Smooth muscle cell (in vitro differentiated cells): ENCODE data around the gene CDK2. TPM values are rescaled to one million over a fixed set of nuclear protein-coding genes. Genes with fewer than 3 reads are reported as not detected.

Source experiments
- DNase-seq: peaks from one replicate; lab custom pipeline; 2025; ENCODE audit not compliant: unreplicated experiment; lab: John Stamatoyannopoulos, UW
- H2AFZ ChIP-seq: fragments of 200-600 bp; sonication (generic); 2 replicates; pipeline ENCODE4 v1.6.0; 2016; ENCODE audit warnings: antibody characterized with exemption, low read depth, mild to moderate bottlenecking
- H3F3A ChIP-seq: fragments of 200-600 bp; sonication (generic); 2 replicates; pipeline ENCODE4 v1.6.0; 2017; ENCODE audit warnings: antibody characterized with exemption, low read depth
- H3K27ac ChIP-seq: fragments of 200-600 bp; sonication (generic); 2 replicates; pipeline ENCODE4 v1.5.1; 2016; ENCODE audit warnings: low read depth, mild to moderate bottlenecking
- H3K27me3 ChIP-seq: fragments of 200-600 bp; sonication (generic); 2 replicates; pipeline ENCODE4 v1.6.1; 2016; ENCODE audit warnings: low read depth, mild to moderate bottlenecking
- H3K36me3 ChIP-seq: fragments of 200-600 bp; sonication (generic); 2 replicates; pipeline ENCODE4 v1.5.1; 2016; ENCODE audit warnings: low read depth
- H3K4me1 ChIP-seq: fragments of 200-600 bp; sonication (generic); 2 replicates; pipeline ENCODE4 v1.5.1; 2016; ENCODE audit warnings: low read depth
- H3K4me2 ChIP-seq: fragments of 200-600 bp; sonication (generic); 2 replicates; pipeline ENCODE4 v1.6.0; 2016; ENCODE audit warnings: mild to moderate bottlenecking
- H3K4me3 ChIP-seq: fragments of 200-600 bp; sonication (generic); 2 replicates; pipeline ENCODE4 v1.5.1; 2016; ENCODE audit warnings: mild to moderate bottlenecking
- H3K79me2 ChIP-seq: fragments of 200-600 bp; sonication (generic); 2 replicates; pipeline ENCODE4 v1.6.0; 2016; ENCODE audit warnings: low read depth, mild to moderate bottlenecking
- H3K9ac ChIP-seq: fragments of 200-600 bp; sonication (generic); 2 replicates; pipeline ENCODE4 v1.6.0; 2016; ENCODE audit warnings: low read depth
- H3K9me3 ChIP-seq: fragments of 200-600 bp; sonication (generic); replicated peaks from 2 replicates; pipeline ENCODE4 v1.5.1; 2016; ENCODE audit warnings: low read depth
- H4K20me1 ChIP-seq: fragments of 200-600 bp; sonication (generic); 2 replicates; pipeline ENCODE4 v1.6.0; 2016; ENCODE audit warnings: low read depth
- WGBS: methylation state at CpG from one replicate; pipeline ENCODE4 v1.1.7; 2016; ENCODE audit warnings: low lambda C conversion rate; 5-methylcytosine and 5-hydroxymethylcytosine counted together
- polyA plus RNA-seq: library from polyadenylated mRNA; unstranded; fragments of >200 nt; fragmentation: Nextera tagmentation; extraction: Ambion mirVana; gene quantifications from 2 replicates; pipeline ENCODE4 v1.2.1, GENCODE V29; 2016
- total RNA-seq: library from RNA; depleted of rRNA; stranded (reverse); fragments of >200 nt; gene quantifications from 2 replicates; pipeline ENCODE4 v1.2.3, GENCODE V29; 2014
- TF ChIP-seq, protein P1 (sequence below): fragments of 200-600 bp; sonication (generic); IDR thresholded peaks from 2 replicates; pipeline ENCODE4 v1.5.1; 2017; ENCODE audit warnings: borderline replicate concordance, mild to moderate bottlenecking, antibody characterized with exemption; ENCODE audit not compliant: insufficient read depth, poor library complexity, severe bottlenecking

CDK2 gene
- total and polyA plus RNA-seq, 2 experiments from 2014 or later: 33.3 to 36.5 TPM

- no peak overlapping the region for H3K9ac ChIP-seq
- no peaks in the 10 kb centered on the region for H4K20me1 ChIP-seq
- TF ChIP-seq, protein P1, sequence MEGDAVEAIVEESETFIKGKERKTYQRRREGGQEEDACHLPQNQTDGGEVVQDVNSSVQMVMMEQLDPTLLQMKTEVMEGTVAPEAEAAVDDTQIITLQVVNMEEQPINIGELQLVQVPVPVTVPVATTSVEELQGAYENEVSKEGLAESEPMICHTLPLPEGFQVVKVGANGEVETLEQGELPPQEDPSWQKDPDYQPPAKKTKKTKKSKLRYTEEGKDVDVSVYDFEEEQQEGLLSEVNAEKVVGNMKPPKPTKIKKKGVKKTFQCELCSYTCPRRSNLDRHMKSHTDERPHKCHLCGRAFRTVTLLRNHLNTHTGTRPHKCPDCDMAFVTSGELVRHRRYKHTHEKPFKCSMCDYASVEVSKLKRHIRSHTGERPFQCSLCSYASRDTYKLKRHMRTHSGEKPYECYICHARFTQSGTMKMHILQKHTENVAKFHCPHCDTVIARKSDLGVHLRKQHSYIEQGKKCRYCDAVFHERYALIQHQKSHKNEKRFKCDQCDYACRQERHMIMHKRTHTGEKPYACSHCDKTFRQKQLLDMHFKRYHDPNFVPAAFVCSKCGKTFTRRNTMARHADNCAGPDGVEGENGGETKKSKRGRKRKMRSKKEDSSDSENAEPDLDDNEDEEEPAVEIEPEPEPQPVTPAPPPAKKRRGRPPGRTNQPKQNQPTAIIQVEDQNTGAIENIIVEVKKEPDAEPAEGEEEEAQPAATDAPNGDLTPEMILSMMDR: peak; percentile 91
- H3F3A ChIP-seq: no peaks in the 10 kb centered on the region
- no peak overlapping the region for H2AFZ ChIP-seq
- H3K4me2 ChIP-seq: no peak overlapping the region
- H3K27me3 ChIP-seq: no peaks in the 10 kb centered on the region
- no peak overlapping the region for H3K4me3 ChIP-seq
- peak; percentile 45 for DNase-seq
- H3K36me3 ChIP-seq: peaks cover 11% of the 10 kb centered on the region
- no peaks in the 10 kb centered on the region for H3K9me3 ChIP-seq
- no peaks in the 10 kb centered on the region for H3K79me2 ChIP-seq
- H3K27ac ChIP-seq: no peak overlapping the region
- H3K4me1 ChIP-seq: no peaks in the 10 kb centered on the region
- WGBS: 21% methylated on average over 18 of the region's 18 CpGs
Observed at GRCh38 chr12:55940065-55940732, 26.4 kb upstream of the CDK2 start.

DNA sequence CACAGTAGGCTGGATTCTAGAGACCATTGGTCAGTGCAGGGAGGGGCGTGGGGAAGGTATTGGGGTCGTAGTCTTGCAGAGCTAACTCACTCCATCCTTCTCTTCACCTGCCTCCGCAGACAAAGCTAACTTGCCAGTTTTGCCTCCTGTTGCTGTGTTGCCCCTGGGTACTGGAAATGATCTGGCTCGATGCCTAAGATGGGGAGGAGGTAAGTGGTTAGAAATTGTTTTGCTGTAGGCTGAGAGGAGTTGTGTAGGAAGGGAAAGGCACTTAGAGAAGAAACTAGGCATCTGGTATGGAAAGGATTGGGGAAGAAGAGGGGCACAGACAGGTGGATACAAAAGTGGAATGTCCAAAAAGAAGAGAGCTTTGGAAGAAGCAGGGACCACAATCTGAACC lies 24.6 kb upstream of the CDK2 start:
- Histone ChIP-seq H2AFZ (no peak overlapping the region), H3K4me2 (no peak overlapping the region), H3K79me2 (no peaks in the 10 kb centered on the region), H4K20me1 (no peaks in the 10 kb centered on the region), H3K27ac (no peak overlapping the region), H3K9ac (no peak overlapping the region), H3K4me3 (no peak overlapping the region), H3F3A (no peaks in the 10 kb centered on the region), H3K27me3 (no peaks in the 10 kb centered on the region), H3K36me3 (peaks cover 11% of the 10 kb centered on the region), H3K4me1 (no peaks in the 10 kb centered on the region), H3K9me3 (no peaks in the 10 kb centered on the region)
- TF ChIP-seq, protein P1: no peak
- no peak for DNase-seq
- WGBS: 93% methylated on average over 4 of the region's 4 CpGs

DNA sequence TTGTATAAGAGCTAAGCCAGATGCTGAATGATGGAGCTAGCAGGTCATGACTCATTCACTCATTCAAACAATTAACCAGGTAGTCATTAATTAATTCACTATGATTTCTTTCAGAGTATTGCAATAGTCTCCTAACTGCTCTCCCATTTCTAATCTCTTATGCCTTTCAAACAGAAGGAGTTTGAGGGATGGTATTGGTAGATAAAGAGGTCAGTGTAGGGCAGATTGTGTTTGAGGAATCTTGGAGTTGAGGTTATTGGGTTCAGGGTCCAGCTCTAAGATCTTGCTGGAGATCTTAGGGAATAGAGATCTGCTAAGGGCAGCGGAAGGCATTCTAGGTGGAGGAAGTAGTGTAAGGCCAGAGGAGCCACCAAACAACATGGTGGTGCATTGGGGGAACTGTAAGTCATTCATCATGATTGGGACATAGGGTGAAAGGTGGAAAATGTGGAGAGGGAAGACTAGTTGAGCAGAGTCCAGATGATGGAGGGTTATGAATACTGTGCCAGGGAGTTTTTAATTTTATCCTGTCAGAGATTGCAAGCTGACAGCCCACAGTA lies 24.0 kb upstream of the CDK2 start:
- H3K27ac ChIP-seq: no peak overlapping the region
- no peaks in the 10 kb centered on the region for H3F3A ChIP-seq
- DNase-seq: no peak
- TF ChIP-seq, protein P1: no peak
- no peaks in the 10 kb centered on the region for H3K4me1 ChIP-seq
- WGBS: 100% methylated on average over 1 of the region's 1 CpG
- no peaks in the 10 kb centered on the region for H3K9me3 ChIP-seq
- no peak overlapping the region for H2AFZ ChIP-seq
- H3K79me2 ChIP-seq: no peaks in the 10 kb centered on the region
- H3K27me3 ChIP-seq: no peaks in the 10 kb centered on the region
- H3K9ac ChIP-seq: no peak overlapping the region
- H3K4me2 ChIP-seq: no peak overlapping the region
- no peak overlapping the region for H3K4me3 ChIP-seq
- H4K20me1 ChIP-seq: no peaks in the 10 kb centered on the region
- peaks cover 11% of the 10 kb centered on the region for H3K36me3 ChIP-seq

- Histone ChIP-seq H3K9ac (no peak overlapping the region), H3K79me2 (no peaks in the 10 kb centered on the region), H3K27ac (no peak overlapping the region), H3K4me1 (no peaks in the 10 kb centered on the region), H3K9me3 (no peaks in the 10 kb centered on the region), H3F3A (no peaks in the 10 kb centered on the region), H3K36me3 (peaks cover 11% of the 10 kb centered on the region), H2AFZ (no peak overlapping the region), H4K20me1 (no peaks in the 10 kb centered on the region), H3K4me3 (no peak overlapping the region), H3K27me3 (no peaks in the 10 kb centered on the region), H3K4me2 (no peak overlapping the region)
- TF ChIP-seq, protein P1: no peak
- 97% methylated on average over 6 of the region's 6 CpGs for WGBS
- DNase-seq: no peak
Observed at GRCh38 chr12:55946553-55946952, 20.1 kb upstream of the CDK2 start.
